K562 (cell line): ENCODE results near the gene TNC. TPM values are rescaled to one million over a fixed set of nuclear protein-coding genes. Genes with fewer than 3 reads are reported as not detected.

ENCODE experiments used
- ATAC-seq: fragments of 200-7000 bp; cut with Tn5 transposase; 3 replicates; pipeline ENCODE4 v1.9.1; 2020; ENCODE audit warnings: moderate library complexity
- BruUV-seq: library from RNA; stranded (reverse); fragments of 400-500 nt; replicated peaks from 2 replicates; lab custom pipeline; 2021; lab: Mats Ljungman, UMichigan
- CTCF ChIA-PET: fragments of 300-600 bp; formaldehyde crosslinking; extraction: SDS; loops from one replicate; lab custom pipeline; 2021; ENCODE audit warnings: low intra/inter-chr PET ratio; lab: Yijun Ruan, JAX
- POLR2A ChIA-PET: fragments of 300-600, 350-650 bp; sonication (Branson Sonifier 250); formaldehyde crosslinking; extraction: SDS; loops from one replicate; lab custom pipeline; 2021; ENCODE audit warnings: antibody characterized with exemption, inconsistent platforms; lab: Yijun Ruan, JAX
- DNase-seq, 4 experiments: peaks; one replicate each; pipeline versions ENCODE4 v3.0.0 to v3.0.0-alpha.2; 2011 to 2018; ENCODE audit warnings: low spot score in 3 of 4, mixed read lengths in 3 of 4; ENCODE audit errors: extremely low read depth in 1 of 4
- FAIRE-seq: peaks from 2 replicates; lab custom pipeline; 2011; peaks lifted over from hg19 to GRCh38; lab: Jason Lieb, UNC
- H2AFZ ChIP-seq: 2 replicates; pipeline ENCODE4 v1.6.0; 2011; ENCODE audit warnings: low read depth, low read length, control low read depth, inconsistent platforms
- H3K27ac ChIP-seq: fragments of 200-600 bp; 3 replicates; pipeline ENCODE4 v1.8.0; 2011; ENCODE audit warnings: low read depth, mild to moderate bottlenecking, control low read depth, inconsistent platforms, low read length, moderate library complexity, mixed read lengths; ENCODE audit errors: extremely low read depth
- H3K27me3 ChIP-seq, 2 experiments: fragments of 300-600 bp in 1 of 2; 2 replicates in 1 of 2; 3 replicates in 1 of 2; pipeline versions ENCODE4 v1.6.0 to v1.8.0; 2011; ENCODE audit warnings: inconsistent platforms in 2 of 2, low read length in 2 of 2, mild to moderate bottlenecking in 1 of 2, mixed read lengths in 1 of 2, moderate library complexity in 1 of 2; ENCODE audit not compliant: control insufficient read depth in 2 of 2, insufficient read depth in 2 of 2
- H3K36me3 ChIP-seq: fragments of 300-600 bp; 3 replicates; pipeline ENCODE4 v1.8.0; 2011; ENCODE audit warnings: mild to moderate bottlenecking, low read length, inconsistent platforms; ENCODE audit not compliant: control insufficient read depth, insufficient read depth
- H3K4me1 ChIP-seq, 2 experiments: fragments of 200-600 bp in 1 of 2; replicated peaks in 1 of 2; 2 replicates in 1 of 2; 3 replicates in 1 of 2; pipeline versions ENCODE4 v1.5.1 to v1.8.0; 2011; ENCODE audit warnings: inconsistent platforms in 2 of 2, low read length in 2 of 2, mild to moderate bottlenecking in 1 of 2, mixed read lengths in 1 of 2, moderate library complexity in 1 of 2; ENCODE audit not compliant: control insufficient read depth in 2 of 2, insufficient read depth in 2 of 2
- H3K4me2 ChIP-seq: 2 replicates; pipeline ENCODE4 v1.6.1; 2011; ENCODE audit warnings: low read length, control low read depth, inconsistent platforms, mixed read lengths; ENCODE audit not compliant: insufficient read depth
- H3K4me3 ChIP-seq: fragments of 200-600 bp; sonication (generic), shearing (Covaris generic); 2 replicates; pipeline ENCODE4 v1.5.1; 2016; ENCODE audit warnings: control low read depth, inconsistent platforms
- H3K79me2 ChIP-seq: fragments of 200-600 bp; 3 replicates; pipeline ENCODE4 v1.8.0; 2011; ENCODE audit warnings: low read length, inconsistent platforms; ENCODE audit not compliant: control insufficient read depth, insufficient read depth
- H3K9ac ChIP-seq, 2 experiments: 2 replicates each; pipeline versions ENCODE4 v1.6.0 to v1.6.1; 2011; ENCODE audit warnings: low read depth in 2 of 2, low read length in 2 of 2, control low read depth in 1 of 2, inconsistent platforms in 1 of 2, mild to moderate bottlenecking in 1 of 2, mixed read lengths in 1 of 2; ENCODE audit not compliant: insufficient read depth in 1 of 2
- H3K9me1 ChIP-seq: one replicate; pipeline ENCODE4 v1.6.0; 2011; ENCODE audit warnings: inconsistent platforms, mild to moderate bottlenecking, low read length, moderate library complexity; ENCODE audit not compliant: control insufficient read depth, insufficient read depth
- H3K9me3 ChIP-seq: replicated peaks from 2 replicates; pipeline ENCODE4 v1.5.1; 2011; ENCODE audit warnings: low read depth, low read length, inconsistent platforms; ENCODE audit not compliant: control insufficient read depth, insufficient read depth
- H4K20me1 ChIP-seq: replicated peaks from 2 replicates; pipeline ENCODE4 v1.6.1; 2011; ENCODE audit warnings: low read length, inconsistent platforms, mixed read lengths; ENCODE audit not compliant: control insufficient read depth, insufficient read depth
- C11orf30 ChIP-seq: fragments of 450-650 bp; IDR thresholded peaks from 2 replicates; pipeline ENCODE4 v1.6.1; 2016; ENCODE audit warnings: low read depth, mild to moderate bottlenecking
- EP300 ChIP-seq: IDR thresholded peaks from 2 replicates; pipeline ENCODE4 v1.6.1; 2012; ENCODE audit warnings: low read length, improper control_type of control experiment
- FOXK2 ChIP-seq, 2 experiments: fragments of 450-650 bp; IDR thresholded peaks in 1 of 2; conservative IDR thresholded peaks in 1 of 2; 2 replicates each; pipeline ENCODE4 v1.6.1; 2016; ENCODE audit warnings: low read depth in 2 of 2, mild to moderate bottlenecking in 1 of 2
- HEY1 ChIP-seq: fragments of 250-450 bp; sonication (Bioruptor Pico); IDR thresholded peaks from 2 replicates; pipeline ENCODE4 v1.5.0; 2020; ENCODE audit warnings: mild to moderate bottlenecking, moderate library complexity, borderline replicate concordance
- NFATC3 ChIP-seq: fragments of 450-650 bp; IDR thresholded peaks from 2 replicates; pipeline ENCODE4 v1.6.1; 2017; ENCODE audit warnings: mild to moderate bottlenecking
- NFYB ChIP-seq: IDR thresholded peaks from 2 replicates; pipeline ENCODE4 v1.6.1; 2011; ENCODE audit warnings: mild to moderate bottlenecking, moderate library complexity; ENCODE audit not compliant: insufficient read length; ENCODE audit errors: extremely low read depth
- RBBP5 ChIP-seq: fragments of 200-600 bp; sonication (generic); IDR thresholded peaks from 2 replicates; pipeline ENCODE4 v1.6.1; 2012; ENCODE audit warnings: borderline replicate concordance, mild to moderate bottlenecking, low read length, control low read depth, inconsistent platforms; ENCODE audit not compliant: insufficient read depth, poor library complexity, severe bottlenecking
- RBM15 ChIP-seq: fragments of 200-400 bp; formaldehyde crosslinking; IDR thresholded peaks from 2 replicates; pipeline ENCODE4 v1.6.1; 2018; ENCODE audit warnings: mild to moderate bottlenecking, low read length, moderate library complexity; ENCODE audit not compliant: insufficient read depth
- TBL1XR1 ChIP-seq, 2 experiments: IDR thresholded peaks; 2 replicates each; pipeline ENCODE4 v1.6.1; 2012; ENCODE audit warnings: improper control_type of control experiment in 2 of 2, low read length in 2 of 2, mild to moderate bottlenecking in 1 of 2
- TCFL5 ChIP-seq: fragments of 250-450 bp; sonication (Bioruptor Pico); conservative IDR thresholded peaks from 2 replicates; pipeline ENCODE4 v1.6.1; 2021; ENCODE audit warnings: mild to moderate bottlenecking, moderate library complexity, matching md5 sums
- TRIM24 ChIP-seq, 2 experiments: fragments of 450-650 bp; IDR thresholded peaks; 2 replicates each; pipeline ENCODE4 v1.6.1; 2016
- TSC22D4 ChIP-seq: fragments of 450-650 bp; IDR thresholded peaks from 2 replicates; pipeline ENCODE4 v1.6.1; 2016; ENCODE audit warnings: missing genetic modification characterization, missing biosample characterization, control low read depth
- ZFP1 ChIP-seq: fragments of 450-650 bp; formaldehyde crosslinking; IDR thresholded peaks from 2 replicates; pipeline ENCODE4 v1.4.0; 2020; ENCODE audit warnings: mild to moderate bottlenecking, mixed read lengths
- ZMIZ1 ChIP-seq, 2 experiments: fragments of 150-350 bp in 1 of 2; IDR thresholded peaks; 2 replicates each; pipeline ENCODE4 v1.6.1; 2012 to 2016; ENCODE audit warnings: low read depth in 2 of 2, low read length in 2 of 2, mild to moderate bottlenecking in 1 of 2, moderate library complexity in 1 of 2
- WGBS: fragments of 100-300 bp; shearing (Covaris generic); methylation state at CpG from one replicate; pipeline ENCODE4 v1.1.6; 2016; ENCODE audit warnings: low coverage, mixed read lengths; ENCODE audit not compliant: insufficient coverage; ENCODE audit errors: missing lambda C conversion rate; 5-methylcytosine and 5-hydroxymethylcytosine counted together
- in situ Hi-C: fragments of 300-500 bp; cut with MboI; formaldehyde crosslinking; loops from 4 replicates; pipeline ENCODE4 v1.15.0; 2018; ENCODE audit warnings: inconsistent platforms, mixed read lengths
- intact Hi-C: fragments of 100-400 bp; cut with micrococcal nuclease; formaldehyde crosslinking; loops from 2 replicates; pipeline ENCODE4 v1.14.2; 2022
- polyA plus RNA-seq, 8 experiments: library from polyadenylated mRNA; depleted of rRNA in 4 of 8; stranded (reverse) in 5 of 8; unstranded in 3 of 8; fragments of >200 nt; fragmentation: Nextera tagmentation in 2 of 8; fragmentation: Illumina TruSeq in 1 of 8; extraction: Ambion mirVana in 2 of 8; extraction: Trizol in 1 of 8; gene quantifications; 2 replicates each; pipeline versions ENCODE4 v1.2.1 to v1.2.3, GENCODE V29; 2011 to 2014; ENCODE audit warnings: inconsistent platforms in 1 of 8, missing spikeins in 1 of 8
- total RNA-seq, 7 experiments: library from RNA; depleted of rRNA in 6 of 7; stranded (reverse); fragments of >200 nt in 6 of 7; fragmentation: Illumina TruSeq in 2 of 7; extraction: Trizol in 2 of 7; gene quantifications; 2 replicates each; pipeline versions ENCODE4 v1.2.1 to v1.2.3, GENCODE V29; 2011 to 2021; ENCODE audit warnings: low replicate concordance in 1 of 7

The TNC gene
- total and polyA plus RNA-seq, 9 of the 15 experiments (the other 6 are each of a cell fraction or from before 2014, with no cell fraction given): under 0.01 to 0.29 TPM; not detected in 7

GRCh38 chr9:115152281-115152820, 34.4 kb upstream of the TNC start:
- Histone ChIP-seq H3K4me2 (no peak overlapping the region), H3K4me3 (no peak overlapping the region), H3K4me1 (no peaks in the 10 kb centered on the region), H3K27ac (no peak overlapping the region), H3K79me2 (no peaks in the 10 kb centered on the region), H2AFZ (no peak overlapping the region), H3K9me1 (no peaks in the 10 kb centered on the region), H3K9ac (no peak overlapping the region), H3K27me3 (no peaks in the 10 kb centered on the region)
- CTCF ChIA-PET: no interaction called here
- POLR2A ChIA-PET: no interaction called here
- no peak for DNase-seq
- WGBS: 11% methylated on average over 3 of the region's 3 CpGs
- in situ Hi-C loops: no loop called here
- FAIRE-seq: no peak
- intact Hi-C loops: no loop called here
- ATAC-seq: no peak
- TF ChIP-seq RBBP5 (no peak), TRIM24 (IDR thresholded peaks at IDR 0.05) (no peak), TBL1XR1 (IDR thresholded peaks at IDR 0.05; ENCODE audit: low read length in 2 of 2) (no peak), HEY1 (CRISPR knock-in tag) (no peak), NFYB (no peak), ZFP1 (CRISPR knock-in tag) (no peak)
- TF ChIP-seq, all 486 proteins: peak for 0
- no peaks in the 10 kb centered on the region for H4K20me1 ChIP-seq
- BruUV-seq: no TSS peak
- H3K36me3 ChIP-seq: no peaks in the 10 kb centered on the region
- no peaks in the 10 kb centered on the region for H3K9me3 ChIP-seq

GRCh38 chr9:115148721-115149120, 30.8 kb upstream of the TNC start:
- no peaks in the 10 kb centered on the region for H3K4me1 ChIP-seq
- POLR2A ChIA-PET: no interaction called here
- BruUV-seq: no TSS peak
- TF ChIP-seq NFATC3: no peak
- TF ChIP-seq EP300: no peak
- no peak for TF ChIP-seq RBM15
- TF ChIP-seq ZMIZ1 (IDR thresholded peaks at IDR 0.05; ENCODE audit: low read depth in 2 of 2, low read length in 2 of 2): no peak
- no peak for TF ChIP-seq TSC22D4 (tag)
- TF ChIP-seq TCFL5 (CRISPR knock-in tag): no peak
- no peak for TF ChIP-seq C11orf30
- TF ChIP-seq FOXK2 (conservative IDR thresholded peaks at IDR 0.05 in 1 of 2, IDR thresholded peaks at IDR 0.05 in 1 of 2; ENCODE audit: low read depth in 2 of 2): no peak

More at GRCh38 chr9:115148721-115149120, 30.8 kb upstream of the TNC start:
- H3K79me2 ChIP-seq: no peaks in the 10 kb centered on the region
- intact Hi-C loops: no loop called here
- FAIRE-seq: no peak
- in situ Hi-C loops: no loop called here
- H3K4me3 ChIP-seq: no peak overlapping the region
- no peaks in the 10 kb centered on the region for H3K36me3 ChIP-seq
- ATAC-seq: no peak
- CTCF ChIA-PET: no interaction called here
- no peak overlapping the region for H3K4me2 ChIP-seq
- H3K9ac ChIP-seq: no peak overlapping the region
- 0% methylated on average over 2 of the region's 3 CpGs for WGBS
- H3K9me3 ChIP-seq: no peaks in the 10 kb centered on the region
- no peak overlapping the region for H3K27ac ChIP-seq
- DNase-seq: no peak
- H4K20me1 ChIP-seq: no peaks in the 10 kb centered on the region
- H3K9me1 ChIP-seq: no peaks in the 10 kb centered on the region
- no peaks in the 10 kb centered on the region for H3K27me3 ChIP-seq
- H2AFZ ChIP-seq: no peak overlapping the region
